ENCODE data around the gene ITPR1.

GRCh38 chr3:4735243-4735642, 242.1 kb downstream of the ITPR1 start:
- TF ChIP-seq CTCF (conservative IDR thresholded peaks at IDR 0.05; ENCODE audit: low read depth, low read length) = no peak
- no peak for TF ChIP-seq EZH2 (IDR thresholded peaks at IDR 0.05; ENCODE audit: low read length, unreplicated experiment)
